HG03045 (cell line): ENCODE results near the gene KSR1.

ENCODE experiments used
- ATAC-seq: cut with Tn5 transposase; IDR thresholded peaks from one replicate; pipeline ENCODE4 v1.9.1; 2021; ENCODE audit warnings: mild to moderate bottlenecking, moderate library complexity; ENCODE audit not compliant: unreplicated experiment

Gene KSR1

GRCh38 chr17:27581016-27581415, 124.8 kb downstream of the KSR1 start:
- no peak for ATAC-seq

- no peak for ATAC-seq
Observed at GRCh38 chr17:27582696-27583095, 126.4 kb downstream of the KSR1 start.

- ATAC-seq: no peak
Observed at GRCh38 chr17:27585153-27585681, 129.0 kb downstream of the KSR1 start.

GRCh38 chr17:27585792-27586191, 129.5 kb downstream of the KSR1 start:
- ATAC-seq: no peak

- no peak for ATAC-seq
Observed at GRCh38 chr17:27586203-27586721, 130.0 kb downstream of the KSR1 start.

GRCh38 chr17:27588354-27588753, 132.1 kb downstream of the KSR1 start:
- no peak for ATAC-seq

GRCh38 chr17:27590864-27591263, 134.6 kb downstream of the KSR1 start:
- no peak for ATAC-seq

- no peak for ATAC-seq
Observed at GRCh38 chr17:27591986-27592385, 135.7 kb downstream of the KSR1 start.

- no peak for ATAC-seq
Observed at GRCh38 chr17:27593232-27593856, 137.1 kb downstream of the KSR1 start.

GRCh38 chr17:27593857-27594255, 137.6 kb downstream of the KSR1 start:
- no peak for ATAC-seq

- ATAC-seq: no peak
Observed at GRCh38 chr17:27595208-27595607, 139.0 kb downstream of the KSR1 start.

- no peak for ATAC-seq
Observed at GRCh38 chr17:27596096-27596495, 139.8 kb downstream of the KSR1 start.

GRCh38 chr17:27596566-27597187, 140.4 kb downstream of the KSR1 start:
- ATAC-seq: no peak

- ATAC-seq: no peak
Observed at GRCh38 chr17:27597188-27597580, 140.9 kb downstream of the KSR1 start.

- ATAC-seq: no peak
Observed at GRCh38 chr17:27597783-27598320, 141.6 kb downstream of the KSR1 start.

- ATAC-seq: no peak
Observed at GRCh38 chr17:27598337-27599050, 142.2 kb downstream of the KSR1 start.

- ATAC-seq: no peak
Observed at GRCh38 chr17:27600471-27600870, 144.2 kb downstream of the KSR1 start.

GRCh38 chr17:27601069-27601974, 145.1 kb downstream of the KSR1 start:
- no peak for ATAC-seq

GRCh38 chr17:27601975-27602302, 145.7 kb downstream of the KSR1 start:
- no peak for ATAC-seq

GRCh38 chr17:27602721-27603420, 146.6 kb downstream of the KSR1 start:
- no peak for ATAC-seq
